Ramos (cell line): ENCODE data around the gene PRMT3.
"Not testable (repeated sequence)": the region's sequence is repeated elsewhere in the genome, so short reads cannot be mapped to it uniquely, and the experiment has no call there.

ENCODE experiments used
- in situ Hi-C: fragments of 300-500 bp; cut with MboI; formaldehyde crosslinking; loops from one replicate; pipeline ENCODE4 v1.14.3; 2022; ENCODE audit warnings: low sequenced_read_pairs; ENCODE audit not compliant: unreplicated experiment

The PRMT3 gene

DNA sequence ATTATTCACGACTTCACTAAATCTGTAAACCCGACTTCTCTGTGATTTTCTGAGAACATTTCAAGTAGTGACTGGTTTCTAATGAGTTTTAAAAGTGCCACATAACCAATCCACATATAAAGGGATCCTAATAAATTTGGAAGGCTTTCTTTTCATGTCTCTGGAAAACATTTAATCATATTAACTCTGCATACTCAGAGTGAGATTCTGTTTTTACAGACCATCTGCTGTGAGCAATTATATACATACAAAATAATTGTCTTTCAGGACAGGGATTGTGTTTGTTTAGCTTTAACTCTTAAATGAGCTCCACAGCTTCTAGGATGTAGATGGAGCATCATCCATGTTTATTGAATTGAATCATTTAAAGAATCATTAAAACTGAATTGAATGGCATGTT is 65.1 kb downstream of the PRMT3 start:
- in situ Hi-C loops, result no loop called here

- in situ Hi-C loops, result no loop called here
Observed at GRCh38 chr11:20453657-20454316, 66.3 kb downstream of the PRMT3 start.

- in situ Hi-C loops, result no loop called here
Observed at GRCh38 chr11:20457001-20457799, 69.7 kb downstream of the PRMT3 start.

- in situ Hi-C loops, result no loop called here
Observed at GRCh38 chr11:20457934-20458680, 70.6 kb downstream of the PRMT3 start.

- in situ Hi-C loops, result no loop called here
Observed at GRCh38 chr11:20458905-20459632, 71.6 kb downstream of the PRMT3 start.

DNA sequence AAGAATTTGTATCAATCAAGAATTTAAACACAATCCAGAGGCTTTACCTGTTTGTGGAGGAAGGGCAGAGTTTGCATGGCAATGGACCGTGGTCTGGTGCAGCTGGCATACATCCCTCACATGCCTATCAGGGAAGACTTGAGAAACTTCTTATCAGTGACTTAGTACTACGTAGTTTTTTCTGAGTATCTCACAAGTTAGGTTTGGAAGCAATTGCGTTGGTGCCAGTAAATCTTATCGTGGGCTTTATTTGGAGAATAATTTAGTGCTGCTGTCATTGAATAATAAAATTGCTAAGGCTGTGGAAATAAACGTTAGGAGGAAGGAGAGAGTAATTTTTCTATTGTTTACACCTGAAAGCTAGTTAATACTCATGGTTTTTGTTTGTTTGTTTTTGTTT is 72.3 kb downstream of the PRMT3 start:
- in situ Hi-C loops, result no loop called here

- in situ Hi-C loops, result no loop called here
Observed at GRCh38 chr11:20464518-20464917, 77.0 kb downstream of the PRMT3 start.

GRCh38 chr11:20467487-20468185 is 80.1 kb downstream of the PRMT3 start:
- in situ Hi-C loops, result no loop called here

DNA sequence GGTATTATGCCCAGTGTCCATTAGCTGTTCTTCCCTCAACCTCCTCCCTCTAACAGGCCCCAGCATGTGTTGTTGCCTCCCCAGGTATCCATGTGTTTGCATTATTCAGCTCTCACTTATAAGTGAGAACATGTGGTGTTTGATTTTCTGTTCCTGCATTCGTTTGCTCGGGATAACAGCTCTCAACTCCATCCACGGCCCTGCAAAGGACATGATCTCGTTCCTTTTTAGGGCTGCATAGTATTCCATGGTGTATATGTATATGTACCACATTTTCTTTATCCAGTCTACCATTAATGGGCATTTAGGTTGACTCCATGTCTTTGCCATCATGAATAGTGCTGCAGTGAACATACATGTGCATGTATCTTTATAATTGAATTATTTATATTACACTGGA is 82.8 kb downstream of the PRMT3 start:
- in situ Hi-C loops, result no loop called here

- in situ Hi-C loops, result not testable (repeated sequence)
Observed at GRCh38 chr11:20471929-20472328, 84.4 kb downstream of the PRMT3 start.

- in situ Hi-C loops, result no loop called here
Observed at GRCh38 chr11:20474176-20474881, 86.8 kb downstream of the PRMT3 start.

GRCh38 chr11:20474882-20475517 is 87.5 kb downstream of the PRMT3 start:
- in situ Hi-C loops, result no loop called here

- in situ Hi-C loops, result no loop called here
Observed at GRCh38 chr11:20477418-20478090, 90.0 kb downstream of the PRMT3 start.

GRCh38 chr11:20479513-20479912 is 92.0 kb downstream of the PRMT3 start:
- in situ Hi-C loops, result no loop called here

DNA sequence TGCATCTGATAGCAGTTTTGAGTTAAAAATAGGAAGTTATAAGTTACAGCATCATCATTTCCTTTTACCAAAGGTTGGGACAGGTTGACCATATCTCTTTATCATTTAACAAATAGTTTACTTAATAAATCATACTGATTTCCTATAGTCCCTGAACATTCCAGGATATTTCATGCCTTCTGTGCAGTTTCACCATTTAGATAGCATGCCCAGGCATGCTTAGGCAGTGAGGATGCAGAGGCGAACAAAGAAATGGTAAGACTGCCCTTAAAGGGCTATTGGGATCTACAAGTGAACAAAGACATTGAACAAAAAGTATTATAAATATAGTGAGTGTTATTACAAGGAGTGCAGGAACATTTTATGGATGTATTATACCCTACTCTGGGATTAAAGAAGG is 96.4 kb downstream of the PRMT3 start:
- in situ Hi-C loops, result no loop called here

DNA sequence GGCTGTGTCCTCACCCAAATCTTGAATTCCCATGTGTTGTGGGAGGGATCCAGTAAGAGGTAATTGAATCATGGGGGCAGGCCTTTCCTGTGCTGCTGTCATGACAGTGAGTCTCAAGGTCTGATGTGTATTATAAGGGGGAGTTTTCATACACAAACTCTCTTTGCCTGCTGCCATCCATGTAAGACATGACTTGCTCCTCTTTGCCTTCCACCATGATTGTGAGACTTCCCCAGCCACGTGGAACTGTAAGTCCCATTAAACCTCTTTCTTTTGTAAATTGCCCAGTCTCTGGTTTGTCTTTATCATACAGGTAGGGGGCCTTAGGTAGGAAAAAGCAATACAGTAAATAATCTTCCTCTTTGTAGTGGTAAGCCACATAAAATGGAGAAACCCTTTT is 96.9 kb downstream of the PRMT3 start:
- in situ Hi-C loops, result not testable (repeated sequence)

- in situ Hi-C loops, result no loop called here
Observed at GRCh38 chr11:20488352-20488751, 100.8 kb downstream of the PRMT3 start.

GRCh38 chr11:20489948-20490347 is 102.4 kb downstream of the PRMT3 start:
- in situ Hi-C loops, result no loop called here
